H1 (cell line): Measurements from ENCODE around the gene TTC27. TPM values are rescaled to one million over a fixed set of nuclear protein-coding genes. Genes with fewer than 3 reads are reported as not detected.

Experiments used
- CTCF ChIA-PET: fragments of 300-600 bp; sonication (Branson Sonifier 250); formaldehyde crosslinking; loops from one replicate; lab custom pipeline; 2021; ENCODE audit not compliant: partially characterized antibody; lab: Charles Lee
- POLR2A ChIA-PET: fragments of 300-600 bp; sonication (Branson Sonifier 250); formaldehyde crosslinking; loops from one replicate; lab custom pipeline; 2021; ENCODE audit warnings: inconsistent platforms; ENCODE audit not compliant: partially characterized antibody; lab: Charles Lee
- DNase-seq, 2 experiments: peaks; one replicate each; pipeline versions ENCODE4 v3.0.0 to v3.0.0-alpha.2; 2010 to 2022; ENCODE audit warnings: low spot score in 2 of 2, low read depth in 1 of 2, mixed read lengths in 1 of 2
- FAIRE-seq: peaks from 2 replicates; lab custom pipeline; 2011; peaks lifted over from hg19 to GRCh38; lab: Jason Lieb, UNC
- H2AFZ ChIP-seq: 2 replicates; pipeline ENCODE4 v1.8.1; 2012; ENCODE audit warnings: low read length, inconsistent platforms
- H2AK5ac ChIP-seq: 2 replicates; pipeline ENCODE4 v1.6.1; 2013; ENCODE audit warnings: low read depth, low read length
- H2BK120ac ChIP-seq: replicated peaks from 2 replicates; pipeline ENCODE3; 2013; ENCODE audit warnings: low read depth, low read length, inconsistent platforms
- H2BK12ac ChIP-seq: 2 replicates; pipeline ENCODE4 v1.6.1; 2013; ENCODE audit warnings: low read depth, low read length
- H2BK15ac ChIP-seq: 2 replicates; pipeline ENCODE4 v1.6.1; 2013; ENCODE audit warnings: low read length
- H2BK20ac ChIP-seq: 2 replicates; pipeline ENCODE4 v1.6.1; 2013; ENCODE audit warnings: low read length
- H2BK5ac ChIP-seq: 2 replicates; pipeline ENCODE4 v1.6.1; 2013; ENCODE audit warnings: low read depth, low read length
- H3K14ac ChIP-seq: 2 replicates; pipeline ENCODE4 v1.6.1; 2013; ENCODE audit warnings: inconsistent platforms; ENCODE audit not compliant: insufficient read length
- H3K18ac ChIP-seq: 2 replicates; pipeline ENCODE4 v1.6.1; 2013; ENCODE audit warnings: low read length; ENCODE audit errors: extremely low read depth
- H3K23ac ChIP-seq: 2 replicates; pipeline ENCODE4 v1.6.1; 2013; ENCODE audit warnings: inconsistent platforms; ENCODE audit not compliant: insufficient read length
- H3K23me2 ChIP-seq: 2 replicates; pipeline ENCODE4 v1.6.1; 2013; ENCODE audit warnings: low read depth, low read length
- H3K27ac ChIP-seq: 2 replicates; pipeline ENCODE4 v1.6.1; 2011; ENCODE audit warnings: low read depth, low read length, inconsistent platforms
- H3K27me3 ChIP-seq, 4 experiments: replicated peaks in 1 of 4; 1 replicate in 1 of 4; 2 replicates in 3 of 4; pipeline versions ENCODE4 v1.6.1 to v1.8.1; 2011 to 2013; ENCODE audit warnings: low read length in 3 of 4, mild to moderate bottlenecking in 3 of 4, inconsistent platforms in 2 of 4, mixed read lengths in 2 of 4, moderate library complexity in 1 of 4; ENCODE audit not compliant: control insufficient read depth in 3 of 4, insufficient read depth in 3 of 4; ENCODE audit errors: extremely low read depth in 1 of 4
- H3K36me3 ChIP-seq, 4 experiments: 2 replicates each; pipeline versions ENCODE4 v1.6.1 to v1.8.1; 2011 to 2013; ENCODE audit warnings: mild to moderate bottlenecking in 4 of 4, low read length in 3 of 4, moderate library complexity in 2 of 4, control low read depth in 1 of 4, inconsistent platforms in 1 of 4; ENCODE audit not compliant: insufficient read depth in 4 of 4, control insufficient read depth in 2 of 4
- H3K4ac ChIP-seq: replicated peaks from 2 replicates; pipeline ENCODE3; 2013; ENCODE audit warnings: low read length, low read depth, mixed read lengths, inconsistent platforms; ENCODE audit not compliant: insufficient read length
- H3K4me1 ChIP-seq, 4 experiments: replicated peaks in 1 of 4; 1 replicate in 1 of 4; 2 replicates in 3 of 4; pipeline versions ENCODE4 v1.6.1 to v1.8.1; 2011 to 2013; ENCODE audit warnings: low read length in 3 of 4, inconsistent platforms in 2 of 4, mixed read lengths in 1 of 4; ENCODE audit not compliant: insufficient read depth in 4 of 4, control insufficient read depth in 3 of 4
- H3K4me2 ChIP-seq, 2 experiments: 2 replicates each; pipeline versions ENCODE4 v1.6.1 to v1.8.1; 2011 to 2013; ENCODE audit warnings: low read depth in 2 of 2, low read length in 2 of 2, control low read depth in 1 of 2, inconsistent platforms in 1 of 2, mild to moderate bottlenecking in 1 of 2; ENCODE audit not compliant: insufficient read depth in 1 of 2
- H3K4me3 ChIP-seq, 4 experiments: fragments of 200-600, 300-600 bp in 1 of 4; sonication (generic), shearing (Covaris generic), sonication (Bioruptor Twin) in 1 of 4; 2 replicates each; pipeline versions ENCODE4 v1.5.1 to v1.8.1; 2011 to 2016; ENCODE audit warnings: low read length in 4 of 4, low read depth in 3 of 4, control low read depth in 2 of 4, inconsistent platforms in 2 of 4, mild to moderate bottlenecking in 2 of 4, mixed read lengths in 1 of 4, moderate library complexity in 1 of 4; ENCODE audit not compliant: insufficient read depth in 2 of 4; ENCODE audit errors: extremely low read depth in 1 of 4
- H3K56ac ChIP-seq: replicated peaks from 2 replicates; pipeline ENCODE3; 2013; ENCODE audit warnings: low read depth, mild to moderate bottlenecking, mixed read lengths, low read length, inconsistent platforms; ENCODE audit not compliant: insufficient read length
- H3K79me1 ChIP-seq: 2 replicates; pipeline ENCODE4 v1.6.1; 2013; ENCODE audit warnings: low read depth, low read length, control low read depth
- H3K79me2 ChIP-seq, 2 experiments: 2 replicates each; pipeline versions ENCODE4 v1.6.1 to v1.8.1; 2012 to 2013; ENCODE audit warnings: low read length in 2 of 2, mild to moderate bottlenecking in 2 of 2, inconsistent platforms in 1 of 2; ENCODE audit not compliant: insufficient read depth in 2 of 2, control insufficient read depth in 1 of 2
- H3K9ac ChIP-seq, 4 experiments: replicated peaks in 1 of 4; 1 replicate in 1 of 4; 2 replicates in 3 of 4; pipeline versions ENCODE4 v1.6.1 to v1.8.1; 2011 to 2013; ENCODE audit warnings: low read depth in 3 of 4, low read length in 3 of 4, control low read depth in 2 of 4, mild to moderate bottlenecking in 2 of 4, moderate library complexity in 2 of 4, inconsistent platforms in 1 of 4; ENCODE audit errors: extremely low read depth in 1 of 4
- H3K9me3 ChIP-seq, 2 experiments: 2 replicates each; pipeline versions ENCODE4 v1.6.1 to v1.8.1; 2012 to 2013; ENCODE audit warnings: mild to moderate bottlenecking in 2 of 2, moderate library complexity in 2 of 2, control low read depth in 1 of 2, inconsistent platforms in 1 of 2, low read depth in 1 of 2, low read length in 1 of 2, mixed read lengths in 1 of 2; ENCODE audit not compliant: insufficient read depth in 2 of 2
- H4K20me1 ChIP-seq, 2 experiments: replicated peaks in 1 of 2; 2 replicates each; pipeline versions ENCODE3 to v1.8.1; 2011 to 2013; ENCODE audit warnings: inconsistent platforms in 2 of 2, low read length in 2 of 2, mild to moderate bottlenecking in 1 of 2; ENCODE audit not compliant: insufficient read depth in 2 of 2, control insufficient read depth in 1 of 2
- H4K5ac ChIP-seq: 2 replicates; pipeline ENCODE4 v1.6.1; 2013; ENCODE audit warnings: low read length, low read depth, mixed read lengths, inconsistent platforms; ENCODE audit not compliant: insufficient read length
- H4K8ac ChIP-seq: 2 replicates; pipeline ENCODE4 v1.8.0; 2013; ENCODE audit warnings: mild to moderate bottlenecking, moderate library complexity, low read length, inconsistent platforms; ENCODE audit not compliant: insufficient read depth; ENCODE audit errors: extremely low read depth
- H4K91ac ChIP-seq: replicated peaks from 2 replicates; pipeline ENCODE3; 2013; ENCODE audit warnings: low read length, mixed read lengths, inconsistent platforms; ENCODE audit not compliant: insufficient read length
- CTBP2 ChIP-seq: IDR thresholded peaks from 2 replicates; pipeline ENCODE4 v1.7.0; 2011; ENCODE audit warnings: borderline replicate concordance, mild to moderate bottlenecking, moderate library complexity, mixed read lengths, low read length; ENCODE audit not compliant: insufficient read depth, insufficient read length
- EGR1 ChIP-seq: IDR thresholded peaks from 2 replicates; pipeline ENCODE4 v1.6.1; 2011; ENCODE audit warnings: low read depth, low read length, borderline replicate concordance
- EZH2 ChIP-seq: fragments of 200-600 bp; sonication (generic); IDR thresholded peaks from 2 replicates; pipeline ENCODE4 v1.7.1; 2012; ENCODE audit warnings: low read depth, mild to moderate bottlenecking, moderate library complexity, low read length, inconsistent platforms; ENCODE audit not compliant: severe bottlenecking
- FOSL1 ChIP-seq: IDR thresholded peaks from 2 replicates; pipeline ENCODE4 v1.6.1; 2011; ENCODE audit warnings: mild to moderate bottlenecking, low read depth, low read length, moderate library complexity; ENCODE audit not compliant: insufficient read depth
- HDAC2 ChIP-seq, 2 experiments: fragments of 300-600 bp in 1 of 2; sonication (generic) in 1 of 2; IDR thresholded peaks; 2 replicates each; pipeline ENCODE4 v1.6.1; 2011 to 2012; ENCODE audit warnings: low read depth in 2 of 2, low read length in 2 of 2, mild to moderate bottlenecking in 2 of 2, moderate library complexity in 2 of 2, borderline replicate concordance in 1 of 2, inconsistent platforms in 1 of 2
- KDM5A ChIP-seq: fragments of 200-600 bp; IDR thresholded peaks from 2 replicates; pipeline ENCODE4 v1.7.1; 2012; ENCODE audit warnings: mild to moderate bottlenecking, low read length, inconsistent platforms, mixed read lengths
- RAD21 ChIP-seq, 2 experiments: IDR thresholded peaks in 1 of 2; conservative IDR thresholded peaks in 1 of 2; 2 replicates each; pipeline ENCODE4 v1.6.1; 2011; ENCODE audit warnings: low read depth in 2 of 2, low read length in 2 of 2, improper control_type of control experiment in 1 of 2, inconsistent platforms in 1 of 2, mild to moderate bottlenecking in 1 of 2, moderate library complexity in 1 of 2
- RBBP5 ChIP-seq: IDR thresholded peaks from 2 replicates; pipeline ENCODE4 v1.7.1; 2012; ENCODE audit warnings: low read depth, mild to moderate bottlenecking, inconsistent platforms, low read length, moderate library complexity, borderline replicate concordance
- RXRA ChIP-seq: IDR thresholded peaks from 2 replicates; pipeline ENCODE4 v1.6.1; 2011; ENCODE audit warnings: low read depth, mild to moderate bottlenecking, low read length, moderate library complexity; ENCODE audit not compliant: insufficient read depth
- SRF ChIP-seq: IDR thresholded peaks from 2 replicates; pipeline ENCODE4 v1.6.1; 2011; ENCODE audit warnings: mild to moderate bottlenecking, low read depth, low read length, moderate library complexity
- WGBS, 2 experiments: shearing (Covaris generic) in 1 of 2; methylation state at CpG; one replicate each; pipeline versions ENCODE4 v1.1.6 to v1.1.7; 2013 to 2015; ENCODE audit warnings: low lambda C conversion rate in 2 of 2, mixed read lengths in 2 of 2, inconsistent platforms in 1 of 2, low coverage in 1 of 2, missing lambda C conversion rate in 1 of 2; ENCODE audit not compliant: insufficient replicate concordance in 2 of 2, insufficient coverage in 1 of 2, insufficient read length in 1 of 2; ENCODE audit errors: extremely low coverage in 1 of 2, missing lambda C conversion rate in 1 of 2; 5-methylcytosine and 5-hydroxymethylcytosine counted together
- polyA plus RNA-seq, 7 experiments: library from polyadenylated mRNA; depleted of rRNA in 3 of 7; stranded (reverse) in 5 of 7; unstranded in 2 of 7; fragments of >200 nt in 5 of 7; fragments of 200-250 nt in 2 of 7; gene quantifications; 1 replicate in 5 of 7; 2 replicates in 1 of 7; 4 replicates in 1 of 7; pipeline versions ENCODE4 v1.2.1 to v1.2.3, GENCODE V29; 2011 to 2013; ENCODE audit warnings: missing spikeins in 2 of 7, mixed read lengths in 2 of 7
- total RNA-seq: library from RNA; stranded (reverse); fragmentation: NEBNext Ultra II Directional; extraction: Animal tissue kit (Norgen Biotek cat#: 25700); gene quantifications from 2 replicates; pipeline ENCODE4 v1.2.1, GENCODE V29; 2021
- TF ChIP-seq, protein P1 (sequence below): IDR thresholded peaks from 2 replicates; pipeline ENCODE4 v1.6.1; 2012; ENCODE audit warnings: low read length, inconsistent platforms

Gene TTC27
- total and polyA plus RNA-seq, 2 of the 8 experiments (the other 6 are each of a cell fraction or from before 2014, with no cell fraction given): 13.8 to 29.1 TPM

DNA sequence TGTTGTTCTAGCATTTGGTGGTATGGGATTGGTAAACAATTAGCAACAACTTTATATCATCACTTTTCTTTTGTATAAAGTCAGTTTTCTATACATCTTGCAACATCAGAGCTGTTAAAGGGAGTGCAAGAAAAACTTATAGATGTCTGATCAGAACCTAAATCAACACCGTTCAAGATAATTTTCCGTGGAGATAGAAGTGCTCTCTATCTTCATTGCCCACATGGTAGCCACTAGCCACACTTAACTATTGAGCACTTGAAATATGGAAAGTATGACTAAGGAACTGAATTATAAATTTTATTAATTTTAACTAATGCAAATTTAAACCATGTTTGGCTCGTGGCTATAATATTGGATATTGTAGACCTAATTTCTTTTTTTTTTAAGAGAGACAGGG is 5.2 kb downstream of the TTC27 start:
- POLR2A ChIA-PET: no interaction called here
- H3K14ac ChIP-seq: no peak overlapping the region
- WGBS, 2 experiments: 90% methylated on average over 3 of the region's 3 CpGs; no CpG with 5 or more reads in 1 of the 2 experiments
- TF ChIP-seq KDM5A: no peak
- TF ChIP-seq EZH2: no peak
- TF ChIP-seq CTBP2: no peak
- no peak for TF ChIP-seq FOSL1
- no peak for TF ChIP-seq RXRA
- TF ChIP-seq EGR1: no peak
- TF ChIP-seq SRF: no peak
- TF ChIP-seq RAD21 (IDR thresholded peaks at IDR 0.05 in 1 of 2, conservative IDR thresholded peaks at IDR 0.05 in 1 of 2; ENCODE audit: low read depth in 2 of 2, low read length in 2 of 2): no peak
- TF ChIP-seq, protein P1, sequence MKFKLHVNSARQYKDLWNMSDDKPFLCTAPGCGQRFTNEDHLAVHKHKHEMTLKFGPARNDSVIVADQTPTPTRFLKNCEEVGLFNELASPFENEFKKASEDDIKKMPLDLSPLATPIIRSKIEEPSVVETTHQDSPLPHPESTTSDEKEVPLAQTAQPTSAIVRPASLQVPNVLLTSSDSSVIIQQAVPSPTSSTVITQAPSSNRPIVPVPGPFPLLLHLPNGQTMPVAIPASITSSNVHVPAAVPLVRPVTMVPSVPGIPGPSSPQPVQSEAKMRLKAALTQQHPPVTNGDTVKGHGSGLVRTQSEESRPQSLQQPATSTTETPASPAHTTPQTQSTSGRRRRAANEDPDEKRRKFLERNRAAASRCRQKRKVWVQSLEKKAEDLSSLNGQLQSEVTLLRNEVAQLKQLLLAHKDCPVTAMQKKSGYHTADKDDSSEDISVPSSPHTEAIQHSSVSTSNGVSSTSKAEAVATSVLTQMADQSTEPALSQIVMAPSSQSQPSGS: no peak
- TF ChIP-seq HDAC2 (IDR thresholded peaks at IDR 0.05; ENCODE audit: borderline replicate concordance in 1 of 2, low read depth in 2 of 2, low read length in 2 of 2): no peak
- no peak for TF ChIP-seq RBBP5

More for the DNA sequence above, 5.2 kb downstream of the TTC27 start:
- no peak overlapping the region for H3K23ac ChIP-seq
- H3K36me3 ChIP-seq: peaks cover 0 to 15% (median 0%) of the 10 kb centered on the region in 4 experiments; a peak in 3 of 8 replicates
- no peak for FAIRE-seq
- H2BK5ac ChIP-seq: no peak overlapping the region
- no peaks in the 10 kb centered on the region for H3K27me3 ChIP-seq
- no peak overlapping the region for H3K4ac ChIP-seq
- no peaks in the 10 kb centered on the region for H3K4me1 ChIP-seq
- no peak overlapping the region for H3K56ac ChIP-seq
- no peak overlapping the region for H4K8ac ChIP-seq
- no peak overlapping the region for H2BK15ac ChIP-seq
- no peaks in the 10 kb centered on the region for H3K9me3 ChIP-seq
- H3K9ac ChIP-seq: no peak overlapping the region
- no peaks in the 10 kb centered on the region for H3K79me1 ChIP-seq
- no peak overlapping the region for H2BK20ac ChIP-seq
- H2AK5ac ChIP-seq: no peak overlapping the region
- DNase-seq: no peak
- H4K91ac ChIP-seq: no peak overlapping the region
- H3K27ac ChIP-seq: no peak overlapping the region
- no peak overlapping the region for H4K5ac ChIP-seq
- peaks cover 0 to 4% of the 10 kb centered on the region in 2 experiments; a peak in 1 of 4 replicates for H3K79me2 ChIP-seq
- no peak overlapping the region for H2BK12ac ChIP-seq
- CTCF ChIA-PET: interaction anchor here (1.2 to 1.6 kb wide), 2 partner anchors 14 to 52 kb away, joined by 4 to 6 read pairs; no protein-coding TSS in a partner anchor
- H2BK120ac ChIP-seq: no peak overlapping the region
- no peak overlapping the region for H2AFZ ChIP-seq
- peaks cover 4% of the 10 kb centered on the region; the same call in 1 of the 2 replicates for H3K23me2 ChIP-seq
- H3K4me3 ChIP-seq: no peak overlapping the region
- no peak overlapping the region for H3K4me2 ChIP-seq
- H4K20me1 ChIP-seq: no peaks in the 10 kb centered on the region
- H3K18ac ChIP-seq: no peak overlapping the region
